ENCODE results near the gene SGSM1. TPM values are rescaled to one million over a fixed set of nuclear protein-coding genes. Genes with fewer than 3 reads are reported as not detected.

Gene SGSM1
- total RNA-seq, 1 donor from 2014 or later, result 1.7 TPM

GRCh38 chr22:24952837-24953383 is 146.9 kb downstream of the SGSM1 start:
- no peak for DNase-seq (ENCODE audit: low spot score in 2 of 2, unreplicated experiment in 2 of 2)
- Mint-ChIP-seq H3K9me3 (no peaks in the 10 kb centered on the region), H3K27ac (peak overlapping the region; percentile 87), H3K4me3 (peak overlapping the region; percentile 88), H3K27me3 (ENCODE audit: low read depth) (peaks cover 3% of the 10 kb centered on the region), H3K36me3 (no peaks in the 10 kb centered on the region), H3K4me1 (peaks cover 21% of the 10 kb centered on the region)
- no peak for TF ChIP-seq CTCF (IDR thresholded peaks at IDR 0.05; ENCODE audit: unreplicated experiment)

GRCh38 chr22:24953384-24954113 is 147.5 kb downstream of the SGSM1 start:
- DNase-seq (ENCODE audit: low spot score in 2 of 2, unreplicated experiment in 2 of 2), result no peak
- no peak for TF ChIP-seq CTCF (IDR thresholded peaks at IDR 0.05; ENCODE audit: unreplicated experiment)
- peaks cover 3% of the 10 kb centered on the region for H3K27me3 Mint-ChIP-seq (ENCODE audit: low read depth)
- peak overlapping the region; percentile 88 for H3K4me3 Mint-ChIP-seq
- H3K27ac Mint-ChIP-seq, result peak overlapping the region; percentile 87
- no peaks in the 10 kb centered on the region for H3K9me3 Mint-ChIP-seq
- H3K4me1 Mint-ChIP-seq, result peaks cover 21% of the 10 kb centered on the region
- no peaks in the 10 kb centered on the region for H3K36me3 Mint-ChIP-seq

- H3K27ac Mint-ChIP-seq, result peak overlapping the region; percentile 64
- H3K4me3 Mint-ChIP-seq, result peak overlapping the region; percentile 88
- no peaks in the 10 kb centered on the region for H3K9me3 Mint-ChIP-seq
- no peak for DNase-seq (ENCODE audit: low spot score in 2 of 2, unreplicated experiment in 2 of 2)
- H3K36me3 Mint-ChIP-seq, result no peaks in the 10 kb centered on the region
- H3K27me3 Mint-ChIP-seq (ENCODE audit: low read depth), result peaks cover 3% of the 10 kb centered on the region
- peaks cover 21% of the 10 kb centered on the region for H3K4me1 Mint-ChIP-seq
- TF ChIP-seq CTCF (IDR thresholded peaks at IDR 0.05; ENCODE audit: unreplicated experiment), result no peak
These were observed 148.1 kb downstream of the SGSM1 start for GRCh38 chr22:24954114-24954463.

GRCh38 chr22:24954856-24955255 is 148.8 kb downstream of the SGSM1 start:
- TF ChIP-seq CTCF (IDR thresholded peaks at IDR 0.05; ENCODE audit: unreplicated experiment), result no peak
- no peak overlapping the region for H3K4me3 Mint-ChIP-seq
- H3K27me3 Mint-ChIP-seq (ENCODE audit: low read depth), result peaks cover 3% of the 10 kb centered on the region
- H3K4me1 Mint-ChIP-seq, result peaks cover 21% of the 10 kb centered on the region
- H3K27ac Mint-ChIP-seq, result no peak overlapping the region
- no peaks in the 10 kb centered on the region for H3K36me3 Mint-ChIP-seq
- DNase-seq (ENCODE audit: low spot score in 2 of 2, unreplicated experiment in 2 of 2), result no peak
- no peaks in the 10 kb centered on the region for H3K9me3 Mint-ChIP-seq

- no peak for DNase-seq (ENCODE audit: low spot score in 2 of 2, unreplicated experiment in 2 of 2)
- TF ChIP-seq CTCF (IDR thresholded peaks at IDR 0.05; ENCODE audit: unreplicated experiment), result no peak
These were observed 151.0 kb downstream of the SGSM1 start for GRCh38 chr22:24957043-24957442.

More at GRCh38 chr22:24957043-24957442, 151.0 kb downstream of the SGSM1 start:
- Mint-ChIP-seq H3K27ac (no peak overlapping the region), H3K27me3 (ENCODE audit: low read depth) (peaks cover 3% of the 10 kb centered on the region), H3K36me3 (no peaks in the 10 kb centered on the region), H3K4me3 (no peak overlapping the region), H3K9me3 (no peaks in the 10 kb centered on the region), H3K4me1 (peaks cover 14% of the 10 kb centered on the region)

Measured in mesothelial cell of epicardium (in vitro differentiated cells).